Lower leg skin (tissue), 3 donors: ENCODE data around the gene SGCA.

Experiments
- CTCF ChIP-seq, 3 donors: fragments of 450-650 bp; IDR thresholded peaks; one replicate each; pipeline ENCODE4 v1.5.1; 2016; ENCODE audit warnings: antibody characterized with exemption in 3 of 3, mild to moderate bottlenecking in 3 of 3, moderate library complexity in 2 of 3
- POLR2A ChIP-seq, 2 donors: fragments of 450-650 bp; IDR thresholded peaks; one replicate each; pipeline ENCODE4 v1.6.1; 2016 to 2017; ENCODE audit warnings: antibody characterized with exemption in 2 of 2, mild to moderate bottlenecking in 1 of 2, moderate library complexity in 1 of 2

GRCh38 chr17:50161911-50162288 lies 3.9 kb upstream of the SGCA start:
- no peak for TF ChIP-seq CTCF (IDR thresholded peaks at IDR 0.05)
- TF ChIP-seq POLR2A (IDR thresholded peaks at IDR 0.05): no peak
